Tibial nerve (tissue), 3 donors: ENCODE data around the gene GCSAM.

Experiments
- CTCF ChIP-seq, 5 experiments: fragments of 200-600 bp in 3 of 5; fragments of 450-650 bp in 2 of 5; sonication (generic) in 3 of 5; IDR thresholded peaks; one replicate each; pipeline ENCODE4 v1.5.1; 2016 to 2019; ENCODE audit warnings: antibody characterized with exemption in 5 of 5, mild to moderate bottlenecking in 3 of 5, moderate library complexity in 2 of 5
- POLR2A ChIP-seq, 2 donors: fragments of 450-650 bp; IDR thresholded peaks; one replicate each; pipeline ENCODE4 v1.6.1; 2017; ENCODE audit warnings: antibody characterized with exemption in 2 of 2, mild to moderate bottlenecking in 2 of 2, moderate library complexity in 2 of 2

DNA sequence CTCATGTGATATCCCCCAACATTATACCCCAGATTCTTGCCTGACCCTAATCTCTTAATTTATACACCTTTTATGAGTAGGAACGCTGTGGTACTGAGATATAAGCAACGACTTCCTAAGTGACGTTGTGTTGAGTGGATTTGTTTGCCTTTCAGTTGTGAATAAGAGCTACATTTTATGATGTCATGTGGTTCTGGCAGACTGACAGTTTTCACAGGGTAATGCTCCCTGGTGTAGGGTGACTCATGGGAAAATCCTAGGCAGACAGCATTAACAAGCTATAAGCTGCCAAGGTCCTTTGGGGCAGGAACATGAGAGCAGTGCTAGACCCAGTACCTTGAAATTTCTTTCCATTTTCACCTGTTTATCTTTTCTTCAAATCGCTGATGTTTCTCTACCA lies 35.7 kb downstream of the GCSAM start:
- TF ChIP-seq POLR2A (IDR thresholded peaks at IDR 0.05): no peak
- no peak for TF ChIP-seq CTCF (IDR thresholded peaks at IDR 0.05)
